ENCODE results near the gene PNLIPRP2. TPM values are rescaled to one million over a fixed set of nuclear protein-coding genes. Genes with fewer than 3 reads are reported as not detected.

Gene PNLIPRP2
- total RNA-seq (2022) (not detected in 2 replicates), Bru-seq, nascent RNA (not detected), BruChase-seq, experiment 1, labeled RNA remaining after a 6-hour chase (not detected), BruChase-seq, experiment 2, labeled RNA remaining after a 2-hour chase (not detected)
- long read RNA-seq, result 0 reads

GRCh38 chr10:116620423-116621400, at the start of gene PNLIPRP2:
Gene PNLIPRP2 (plus strand): TSS chr10:116620953.
- no peak within 1 kb of the TSS for H3K4me3 Mint-ChIP-seq (ENCODE audit: unreplicated experiment)
- no TSS peak for BruUV-seq (replicated peaks)

GRCh38 chr10:116574797-116575196, 46.0 kb upstream of the PNLIPRP2 start:
- Mint-ChIP-seq H3K27me3 (ENCODE audit: insufficient read depth, unreplicated experiment) (peaks cover 54% of the 10 kb centered on the region), H3K27ac (ENCODE audit: low read depth, unreplicated experiment) (no peak overlapping the region), H3K9me3 (ENCODE audit: unreplicated experiment) (no peaks in the 10 kb centered on the region), H3K4me1 (ENCODE audit: insufficient read depth, unreplicated experiment) (no peaks in the 10 kb centered on the region), H3K4me3 (ENCODE audit: unreplicated experiment) (no peak overlapping the region), H3K36me3 (ENCODE audit: insufficient read depth, unreplicated experiment) (no peaks in the 10 kb centered on the region)
- POLR2A ChIA-PET, result no interaction called here
- intact Hi-C loops (cut with micrococcal nuclease), result no loop called here
- no peak for TF ChIP-seq CTCF (IDR thresholded peaks at IDR 0.05; ENCODE audit: unreplicated experiment)
- CTCF ChIA-PET, result no interaction called here
- DNase-seq (ENCODE audit: unreplicated experiment), result no peak
- BruUV-seq (replicated peaks), result no TSS peak

More at GRCh38 chr10:116620423-116621400, at the start of gene PNLIPRP2:
- no peak for DNase-seq (ENCODE audit: unreplicated experiment)
- POLR2A ChIA-PET, result no interaction called here
- no peak for TF ChIP-seq CTCF (IDR thresholded peaks at IDR 0.05; ENCODE audit: unreplicated experiment)
- H3K9me3 Mint-ChIP-seq (ENCODE audit: unreplicated experiment), result no peaks in the 10 kb centered on the region
- no peaks in the 10 kb centered on the region for H3K4me1 Mint-ChIP-seq (ENCODE audit: insufficient read depth, unreplicated experiment)
- intact Hi-C loops (cut with micrococcal nuclease), result no loop called here
- H3K27ac Mint-ChIP-seq (ENCODE audit: low read depth, unreplicated experiment), result no peak within 1 kb of the TSS
- H3K36me3 Mint-ChIP-seq (ENCODE audit: insufficient read depth, unreplicated experiment), result no peaks in the 10 kb centered on the region
- H3K27me3 Mint-ChIP-seq (ENCODE audit: insufficient read depth, unreplicated experiment), result peaks cover 16% of the 10 kb centered on the region
- CTCF ChIA-PET, result interaction anchor here (0.6 to 1.1 kb wide), 2 partner anchors 9 to 268 kb away, joined by 3 read pairs; no protein-coding TSS in a partner anchor

- no peak for TF ChIP-seq CTCF (IDR thresholded peaks at IDR 0.05; ENCODE audit: unreplicated experiment)
- POLR2A ChIA-PET, result no interaction called here
- no peak overlapping the region for H3K27ac Mint-ChIP-seq (ENCODE audit: low read depth, unreplicated experiment)
- no peaks in the 10 kb centered on the region for H3K9me3 Mint-ChIP-seq (ENCODE audit: unreplicated experiment)
- H3K4me3 Mint-ChIP-seq (ENCODE audit: unreplicated experiment), result no peak overlapping the region
- no TSS peak for BruUV-seq (replicated peaks)
- no peaks in the 10 kb centered on the region for H3K4me1 Mint-ChIP-seq (ENCODE audit: insufficient read depth, unreplicated experiment)
- no peaks in the 10 kb centered on the region for H3K27me3 Mint-ChIP-seq (ENCODE audit: insufficient read depth, unreplicated experiment)
- intact Hi-C loops (cut with micrococcal nuclease), result no loop called here
- no peak for DNase-seq (ENCODE audit: unreplicated experiment)
- H3K36me3 Mint-ChIP-seq (ENCODE audit: insufficient read depth, unreplicated experiment), result no peaks in the 10 kb centered on the region
- CTCF ChIA-PET, result interaction anchor here (0.6 kb wide), 2 partner anchors 237 to 1060 kb away, joined by 3 to 4 read pairs; no protein-coding TSS in a partner anchor
Observed at GRCh38 chr10:116587878-116588591, 32.7 kb upstream of the PNLIPRP2 start.

GRCh38 chr10:116588995-116589394, 31.8 kb upstream of the PNLIPRP2 start:
- no peaks in the 10 kb centered on the region for H3K27me3 Mint-ChIP-seq (ENCODE audit: insufficient read depth, unreplicated experiment)
- H3K36me3 Mint-ChIP-seq (ENCODE audit: insufficient read depth, unreplicated experiment), result no peaks in the 10 kb centered on the region
- no TSS peak for BruUV-seq (replicated peaks)
- H3K4me1 Mint-ChIP-seq (ENCODE audit: insufficient read depth, unreplicated experiment), result no peaks in the 10 kb centered on the region
- H3K27ac Mint-ChIP-seq (ENCODE audit: low read depth, unreplicated experiment), result no peak overlapping the region
- no peak for DNase-seq (ENCODE audit: unreplicated experiment)
- no peak overlapping the region for H3K4me3 Mint-ChIP-seq (ENCODE audit: unreplicated experiment)
- ChIA-PET POLR2A (no interaction called here), CTCF (interaction anchor here (0.6 kb wide), 1 partner anchor 13 kb away, joined by 5 read pairs; no protein-coding TSS in a partner anchor)
- no peak for TF ChIP-seq CTCF (IDR thresholded peaks at IDR 0.05; ENCODE audit: unreplicated experiment)
- no peaks in the 10 kb centered on the region for H3K9me3 Mint-ChIP-seq (ENCODE audit: unreplicated experiment)
- intact Hi-C loops (cut with micrococcal nuclease), result no loop called here

Data from MCF 10A (cell line).